Activated T-cell treated with anti-CD3 and anti-CD28 coated beads for 48 hours (primary cell): ENCODE measurements around the gene TVP23C.

ENCODE experiments used
- DNase-seq: peaks from one replicate; pipeline ENCODE4 v3.0.0-alpha.2; 2020; ENCODE audit warnings: low read depth

Gene TVP23C

DNA sequence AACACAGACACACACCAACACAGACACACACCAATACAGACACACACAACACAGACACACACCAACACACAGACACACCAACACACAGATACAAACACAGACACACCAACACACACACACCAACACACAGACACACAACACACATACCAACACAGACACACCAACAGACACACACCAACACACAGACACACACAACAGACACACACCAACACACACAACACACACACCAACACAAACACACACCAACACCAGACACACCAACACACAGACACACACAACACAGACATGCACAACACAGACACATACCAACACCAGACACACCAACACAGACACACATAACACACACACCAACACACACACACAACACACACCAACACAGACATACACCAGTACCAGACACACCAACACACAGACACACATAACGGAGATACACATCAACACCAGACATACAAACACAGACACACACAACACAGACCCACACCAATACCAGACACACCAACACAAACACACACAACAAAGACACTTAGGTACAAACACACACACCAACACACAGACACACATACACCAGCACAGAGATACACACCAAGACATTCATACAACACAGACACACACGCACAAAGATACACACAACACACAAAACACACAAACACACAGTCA, 98.1 kb downstream of the TVP23C start:
- DNase-seq: no peak

DNA sequence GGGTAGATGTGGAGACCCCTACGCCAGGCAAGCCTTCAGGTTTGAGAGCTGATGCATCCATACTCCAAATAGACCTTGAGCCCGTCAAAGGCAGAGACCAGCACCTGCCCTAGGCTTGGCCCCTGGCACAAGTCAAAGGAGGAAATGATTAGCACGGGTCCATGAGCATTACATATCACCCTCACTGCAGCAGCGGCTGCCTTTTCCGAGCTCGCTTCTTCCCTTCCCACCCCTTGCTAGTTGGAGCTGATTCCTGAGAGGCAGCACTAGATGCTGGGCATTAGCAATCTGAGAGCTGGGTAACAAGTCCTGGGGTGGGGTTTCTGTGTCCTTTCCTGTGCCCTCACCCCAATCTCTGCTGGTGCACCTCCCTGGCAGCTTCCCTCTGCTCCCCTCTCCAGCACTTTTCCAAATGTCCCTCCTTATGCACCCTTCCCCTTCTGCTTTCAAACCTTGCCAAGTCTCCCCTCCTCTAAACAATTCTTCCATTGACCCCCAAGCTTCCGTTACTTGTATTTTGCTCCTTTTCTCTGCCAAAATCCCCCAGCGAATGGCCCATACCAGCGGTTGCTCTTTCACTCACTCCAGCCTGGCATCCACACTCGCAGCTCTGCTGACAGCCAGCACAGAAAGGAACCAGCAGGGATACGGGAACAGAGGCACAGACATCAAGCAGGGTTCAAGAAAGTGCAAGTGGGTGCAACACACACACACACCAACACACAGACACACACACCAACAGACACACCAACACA, 98.9 kb downstream of the TVP23C start:
- DNase-seq: no peak

DNA sequence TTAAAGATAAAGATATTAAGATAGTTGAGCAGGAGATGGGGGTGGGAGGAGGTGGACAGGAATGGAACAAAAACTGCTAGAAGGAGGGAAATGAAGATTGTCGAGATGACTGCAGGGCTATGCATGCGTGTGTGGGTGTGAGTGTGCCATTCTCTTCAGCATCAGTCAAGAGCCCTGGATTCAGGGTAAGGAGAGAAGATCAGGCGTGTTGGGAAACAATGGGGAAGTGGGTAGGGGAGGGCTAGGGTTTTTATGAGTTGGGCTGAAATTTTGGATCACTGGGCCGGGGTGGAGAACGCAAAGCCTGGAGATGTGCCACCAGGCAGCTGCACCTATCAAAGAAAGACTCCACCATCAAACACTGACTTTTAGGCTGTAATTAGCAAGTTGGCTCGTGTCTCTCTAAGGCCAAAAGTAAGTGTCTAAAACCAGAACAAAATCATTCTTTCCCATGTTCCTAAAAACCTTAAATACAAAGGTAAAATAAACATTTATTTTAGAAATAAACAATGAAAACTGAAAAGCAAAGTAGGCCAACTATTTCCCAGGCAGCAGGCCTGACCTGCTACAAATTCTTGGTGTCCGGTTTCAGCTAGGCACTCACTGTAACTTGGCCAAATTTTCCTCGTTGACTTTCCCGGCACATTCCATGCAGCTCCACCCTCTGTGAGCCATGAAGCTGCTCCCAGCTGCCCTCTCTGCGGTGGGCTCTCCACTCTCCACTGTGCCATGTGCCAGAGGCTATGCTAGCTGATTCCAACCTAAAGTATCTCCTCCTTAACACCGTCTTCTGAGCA, 100.1 kb downstream of the TVP23C start:
- no peak for DNase-seq

DNA sequence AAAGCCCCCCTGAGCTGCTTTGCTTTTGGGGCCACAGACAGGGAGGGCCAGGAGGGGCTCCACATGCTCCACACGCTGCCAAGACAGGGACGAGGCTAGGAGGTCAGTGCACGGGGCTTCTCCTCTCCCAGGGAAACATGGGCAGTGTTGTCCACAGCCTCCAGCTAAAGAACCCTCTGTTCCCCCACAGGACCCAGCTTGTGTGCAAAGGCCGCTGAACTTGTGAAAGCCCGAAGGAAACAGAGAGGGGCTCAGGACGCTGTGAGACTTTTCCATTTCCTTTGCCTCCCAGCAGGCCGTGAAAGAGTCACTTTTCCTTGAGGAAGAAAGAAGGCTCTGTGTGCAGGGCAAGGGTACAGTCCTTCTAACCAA, 105.6 kb downstream of the TVP23C start:
- no peak for DNase-seq

DNA sequence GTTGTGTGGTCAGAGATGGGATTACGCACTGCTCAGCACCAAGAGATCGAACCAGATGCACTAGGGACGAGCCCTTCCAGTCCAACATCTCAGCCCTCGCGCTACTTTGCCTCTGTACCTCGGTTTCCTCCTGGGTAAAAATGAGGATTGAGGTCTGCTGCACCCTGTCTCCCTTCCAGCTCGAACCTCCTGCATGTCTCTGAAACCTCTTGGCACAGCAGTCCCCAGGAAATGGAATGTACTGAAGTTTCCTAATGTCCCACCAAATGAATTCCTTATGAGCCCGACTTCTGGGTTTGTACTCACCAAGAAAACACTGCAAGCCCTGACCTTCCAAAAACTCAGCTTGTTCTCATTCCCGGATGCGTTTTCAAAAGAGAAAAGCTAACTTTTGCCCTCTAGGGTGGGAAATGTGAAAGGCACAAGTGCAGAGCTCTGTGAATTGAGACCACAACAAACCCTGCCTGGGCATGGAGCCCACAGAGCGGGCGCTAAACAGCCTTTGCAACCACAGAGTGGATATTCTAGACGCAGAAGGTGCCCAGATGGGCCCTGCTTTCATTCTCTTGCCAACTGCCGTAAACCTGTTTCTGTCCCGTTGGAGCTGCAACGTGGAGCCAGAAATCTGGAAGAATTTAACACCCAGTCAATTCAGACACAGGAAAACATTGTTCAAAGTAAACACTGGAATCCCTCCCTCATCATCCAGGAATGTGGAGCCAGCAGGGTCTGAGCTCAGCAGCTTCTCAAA, 106.1 kb downstream of the TVP23C start:
- DNase-seq: no peak

DNA sequence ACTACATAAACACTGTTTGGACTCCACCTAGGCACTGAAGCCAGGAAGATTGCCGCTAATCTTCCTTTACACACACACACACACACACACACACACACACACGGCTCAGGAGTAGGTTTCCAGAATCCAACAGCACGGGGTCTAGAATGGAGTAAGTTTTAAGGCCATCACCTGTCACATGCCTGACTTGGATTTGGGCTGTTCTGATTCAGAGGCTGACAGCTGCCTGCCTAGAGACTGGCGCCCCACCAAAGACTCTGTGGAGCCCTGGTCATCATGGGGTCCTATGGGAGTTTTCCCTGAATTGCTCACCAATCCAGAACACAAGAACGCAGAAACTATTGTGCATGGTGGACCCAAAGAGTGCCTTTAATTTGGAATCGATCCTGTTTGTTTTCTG, 106.8 kb downstream of the TVP23C start:
- DNase-seq: no peak

DNA sequence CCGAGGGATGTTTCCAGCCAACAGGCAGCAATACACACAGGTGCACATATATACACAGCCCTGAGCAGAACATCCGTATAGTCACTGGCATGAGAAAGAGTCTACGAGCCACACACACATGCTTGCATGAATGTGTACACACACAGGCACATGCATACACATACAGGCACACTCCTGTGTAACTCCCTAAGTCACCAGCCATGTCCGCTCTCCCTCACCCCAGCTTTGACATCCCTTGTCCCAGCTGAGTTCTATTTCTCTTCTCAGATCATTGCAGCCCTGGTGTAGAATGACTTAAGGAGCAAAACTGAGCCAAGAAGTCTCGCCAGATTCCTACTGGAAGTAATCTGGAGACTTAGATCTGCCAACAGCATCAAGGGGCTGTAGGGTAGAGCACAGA, 108.9 kb downstream of the TVP23C start:
- DNase-seq: no peak

DNA sequence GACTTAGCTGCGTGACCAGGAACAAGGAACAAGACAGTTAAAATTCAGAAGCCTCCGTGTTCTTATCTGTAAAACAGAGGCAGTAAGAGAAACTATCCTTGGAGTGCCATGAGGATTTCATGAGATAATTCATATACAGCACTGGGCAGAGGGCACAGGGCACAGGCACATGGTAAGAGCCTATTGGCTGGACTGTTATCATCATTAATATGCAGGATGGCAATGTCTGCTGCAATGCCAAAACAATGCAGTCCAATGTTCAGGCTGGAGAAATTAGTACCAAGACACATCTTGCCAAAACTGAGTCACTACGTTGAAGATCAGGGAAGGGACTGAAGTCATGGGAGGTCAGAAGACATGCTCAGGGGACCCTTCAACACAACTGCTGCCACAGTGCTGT, 109.5 kb downstream of the TVP23C start:
- no peak for DNase-seq

DNA sequence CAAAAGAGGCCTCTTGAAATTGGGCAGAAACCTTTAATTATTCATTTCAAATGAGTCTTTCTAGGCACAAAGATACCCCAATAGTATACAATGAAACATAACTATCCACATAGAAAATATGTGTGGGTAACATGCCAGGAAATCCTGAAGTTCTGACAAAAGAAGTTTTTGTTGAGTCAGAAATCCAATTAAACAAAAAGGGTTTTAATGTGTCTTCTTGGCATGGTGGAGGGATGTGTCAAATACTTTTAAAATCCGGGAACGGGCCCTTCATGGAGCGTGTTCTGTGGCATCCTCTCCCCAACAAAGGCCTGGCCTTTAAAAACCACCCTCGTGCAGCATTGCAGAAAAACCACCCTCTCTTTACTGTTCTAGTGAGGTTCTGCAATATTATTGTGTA, 110.0 kb downstream of the TVP23C start:
- DNase-seq: no peak

DNA sequence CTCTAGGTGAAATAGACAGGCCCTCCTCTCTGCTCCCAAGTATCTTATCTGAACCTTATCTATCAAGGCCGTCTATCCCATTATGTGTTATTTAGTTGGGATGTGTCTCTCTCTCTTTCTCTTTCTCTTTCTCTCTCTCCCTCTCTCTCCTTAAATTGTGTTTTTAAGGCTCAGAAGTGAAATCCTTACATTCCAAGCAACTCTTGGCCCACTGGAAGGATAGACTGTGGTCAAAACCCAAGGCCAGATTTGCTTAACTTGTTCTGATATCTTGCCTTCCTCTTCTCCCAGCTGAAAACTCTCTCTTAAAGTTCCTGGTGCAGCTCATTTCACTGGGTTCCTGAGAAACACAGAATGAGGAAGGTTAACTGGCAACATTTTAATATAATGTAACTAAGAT, 110.5 kb downstream of the TVP23C start:
- no peak for DNase-seq
